ENCODE results near the gene CLDN20. TPM values are rescaled to one million over a fixed set of nuclear protein-coding genes. Genes with fewer than 3 reads are reported as not detected.

CLDN20 gene
- total and polyA plus RNA-seq, 2 of the 8 experiments (the other 6 are each of a cell fraction or from before 2014, with no cell fraction given), result not detected

DNA sequence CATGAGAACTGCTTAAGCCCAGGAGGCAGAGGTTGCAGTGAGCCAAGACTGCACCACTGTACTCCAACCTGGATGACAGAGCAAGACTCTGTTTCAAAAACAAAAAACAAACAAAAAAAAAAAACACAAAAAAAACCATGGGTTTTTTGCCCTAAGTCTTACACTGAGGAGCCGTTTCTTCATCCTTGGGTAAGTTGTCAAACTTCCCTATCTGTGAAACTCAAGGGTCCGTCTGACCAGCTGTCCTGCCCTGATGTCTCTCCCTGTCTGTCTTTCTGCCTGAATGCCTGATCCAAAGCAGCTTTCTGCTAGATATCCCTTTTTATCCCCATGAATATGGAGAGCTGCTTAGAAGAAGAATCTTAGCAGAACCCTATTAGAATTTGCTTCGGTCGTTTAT, 41.3 kb upstream of the CLDN20 start:
- WGBS, 2 experiments (ENCODE audit: extremely low coverage in 1 of 2, insufficient coverage in 1 of 2, insufficient read length in 1 of 2, insufficient replicate concordance in 2 of 2, low coverage in 1 of 2, low lambda C conversion rate in 2 of 2, missing lambda C conversion rate in 1 of 2), result 90% methylated on average over 4 of the region's 4 CpGs; no CpG with 5 or more reads in 1 of the 2 experiments
- no peak overlapping the region for H2BK15ac ChIP-seq (ENCODE audit: low read length)
- H3K36me3 ChIP-seq (ENCODE audit: control insufficient read depth in 2 of 4, insufficient read depth in 4 of 4, low read length in 3 of 4), result no peaks in the 10 kb centered on the region
- no peak for TF ChIP-seq GABPA (IDR thresholded peaks at IDR 0.05; ENCODE audit: borderline replicate concordance, insufficient read depth, low read length)
- TF ChIP-seq CHD2 (IDR thresholded peaks at IDR 0.05; ENCODE audit: low read length), result no peak
- TF ChIP-seq EGR1 (IDR thresholded peaks at IDR 0.05; ENCODE audit: borderline replicate concordance, low read depth, low read length), result no peak
- no peak for TF ChIP-seq YY1 (IDR thresholded peaks at IDR 0.05; ENCODE audit: low read depth, low read length)
- no peak for TF ChIP-seq TAF7 (optimal IDR thresholded peaks at IDR 0.05; ENCODE audit: borderline replicate concordance, low read depth, low read length)
- TF ChIP-seq SRF (IDR thresholded peaks at IDR 0.05; ENCODE audit: low read depth, low read length), result no peak
- TF ChIP-seq POLR2A (IDR thresholded peaks at IDR 0.05; ENCODE audit: control extremely low read depth in 1 of 2, low read depth in 2 of 2, low read length in 2 of 2), result no peak
- no peak for TF ChIP-seq TCF12 (IDR thresholded peaks at IDR 0.05; ENCODE audit: low read depth, low read length)
- TF ChIP-seq TAF1 (IDR thresholded peaks at IDR 0.05; ENCODE audit: low read depth, low read length), result no peak
- no peak for TF ChIP-seq JUN (IDR thresholded peaks at IDR 0.05; ENCODE audit: low read depth, low read length)
- TF ChIP-seq JUND (IDR thresholded peaks at IDR 0.05; ENCODE audit: low read length), result no peak
- no peak for TF ChIP-seq BACH1 (IDR thresholded peaks at IDR 0.05; ENCODE audit: low read length)
- TF ChIP-seq KDM1A (IDR thresholded peaks at IDR 0.05; ENCODE audit: borderline replicate concordance, low read length), result no peak
- no peak for TF ChIP-seq CEBPB (IDR thresholded peaks at IDR 0.05; ENCODE audit: low read depth, low read length)
- no peak for TF ChIP-seq SP2 (IDR thresholded peaks at IDR 0.05; ENCODE audit: low read length)
- no peak for TF ChIP-seq BRCA1 (IDR thresholded peaks at IDR 0.05; ENCODE audit: low read depth, low read length)
- TF ChIP-seq MAFK (IDR thresholded peaks at IDR 0.05; ENCODE audit: low read depth, low read length), result no peak

More for the DNA sequence above, 41.3 kb upstream of the CLDN20 start:
- no peak overlapping the region for H3K56ac ChIP-seq (replicated peaks; ENCODE audit: insufficient read length, low read depth, low read length)
- H4K20me1 ChIP-seq (replicated peaks in 1 of 2; ENCODE audit: control insufficient read depth in 1 of 2, insufficient read depth in 2 of 2, low read length in 2 of 2), result no peaks in the 10 kb centered on the region
- H3K27ac ChIP-seq (ENCODE audit: low read depth, low read length), result no peak overlapping the region
- no peak overlapping the region for H3K4me3 ChIP-seq (ENCODE audit: extremely low read depth in 1 of 4, insufficient read depth in 2 of 4, low read depth in 3 of 4, low read length in 4 of 4)
- H2BK120ac ChIP-seq (replicated peaks; ENCODE audit: low read depth, low read length), result no peak overlapping the region
- no peak overlapping the region for H3K9ac ChIP-seq (replicated peaks in 1 of 4; ENCODE audit: extremely low read depth in 1 of 4, low read depth in 3 of 4, low read length in 3 of 4)
- H2AK5ac ChIP-seq (ENCODE audit: low read depth, low read length), result no peak overlapping the region
- ChIA-PET POLR2A (ENCODE audit: partially characterized antibody) (interaction anchor here (0.7 kb wide), 1 partner anchor 17 kb away, joined by 3 read pairs; no protein-coding TSS in a partner anchor), CTCF (ENCODE audit: partially characterized antibody) (interaction anchor here (0.8 to 2.1 kb wide), 7 partner anchors 8 to 294 kb away, joined by 3 to 8 read pairs (median 4); no protein-coding TSS in a partner anchor)
- no peak overlapping the region for H2BK20ac ChIP-seq (ENCODE audit: low read length)
- H3K4me2 ChIP-seq (ENCODE audit: insufficient read depth in 1 of 2, low read depth in 2 of 2, low read length in 2 of 2), result no peak overlapping the region
- no peak overlapping the region for H3K14ac ChIP-seq (ENCODE audit: insufficient read length)
- H3K4me1 ChIP-seq (replicated peaks in 1 of 4; ENCODE audit: control insufficient read depth in 3 of 4, insufficient read depth in 4 of 4, low read length in 3 of 4), result peaks cover 0 to 9% (median 4%) of the 10 kb centered on the region in 4 experiments; a peak in 4 of 7 replicates
- no peak for FAIRE-seq
- no peak overlapping the region for H4K91ac ChIP-seq (replicated peaks; ENCODE audit: insufficient read length, low read length)
- no peaks in the 10 kb centered on the region for H3K9me3 ChIP-seq (ENCODE audit: insufficient read depth in 2 of 2, low read depth in 1 of 2, low read length in 1 of 2)
- H3K79me1 ChIP-seq (ENCODE audit: low read depth, low read length), result no peaks in the 10 kb centered on the region
- H3K27me3 ChIP-seq (replicated peaks in 1 of 4; ENCODE audit: control insufficient read depth in 3 of 4, extremely low read depth in 1 of 4, insufficient read depth in 3 of 4, low read length in 3 of 4), result no peaks in the 10 kb centered on the region
- H3K4ac ChIP-seq (replicated peaks; ENCODE audit: insufficient read length, low read depth, low read length), result no peak overlapping the region
- H3K18ac ChIP-seq (ENCODE audit: extremely low read depth, low read length), result no peak overlapping the region
- H3K23me2 ChIP-seq (ENCODE audit: low read depth, low read length), result no peaks in the 10 kb centered on the region
- H2AFZ ChIP-seq (ENCODE audit: low read length), result no peak overlapping the region
- H2BK12ac ChIP-seq (ENCODE audit: low read depth, low read length), result no peak overlapping the region
- no peak for DNase-seq (ENCODE audit: low read depth in 1 of 2, low spot score in 2 of 2)
- no peak overlapping the region for H4K5ac ChIP-seq (ENCODE audit: insufficient read length, low read depth, low read length)
- no peaks in the 10 kb centered on the region for H3K79me2 ChIP-seq (ENCODE audit: control insufficient read depth in 1 of 2, insufficient read depth in 2 of 2, low read length in 2 of 2)
- H2BK5ac ChIP-seq (ENCODE audit: low read depth, low read length), result no peak overlapping the region
- H3K23ac ChIP-seq (ENCODE audit: insufficient read length), result no peak overlapping the region
- no peak overlapping the region for H4K8ac ChIP-seq (ENCODE audit: extremely low read depth, insufficient read depth, low read length)

Data from H1 (cell line).